DOHH2 (cell line): ENCODE data around the gene PLB1.

Source experiments
- EZH2phosphoT487 ChIP-seq: fragments of 200-600 bp; sonication (generic); IDR thresholded peaks from 2 replicates; pipeline ENCODE4 v1.6.1; 2017; ENCODE audit warnings: borderline replicate concordance, mild to moderate bottlenecking, antibody characterized with exemption, low read length, moderate library complexity, mixed read lengths
- TF ChIP-seq, protein P1 (sequence below): fragments of 200-600 bp; sonication (generic); IDR thresholded peaks from one replicate; pipeline ENCODE4 v1.5.1; 2014; ENCODE audit warnings: antibody characterized with exemption, mild to moderate bottlenecking, low read depth, low read length; ENCODE audit not compliant: poor library complexity, severe bottlenecking

DNA sequence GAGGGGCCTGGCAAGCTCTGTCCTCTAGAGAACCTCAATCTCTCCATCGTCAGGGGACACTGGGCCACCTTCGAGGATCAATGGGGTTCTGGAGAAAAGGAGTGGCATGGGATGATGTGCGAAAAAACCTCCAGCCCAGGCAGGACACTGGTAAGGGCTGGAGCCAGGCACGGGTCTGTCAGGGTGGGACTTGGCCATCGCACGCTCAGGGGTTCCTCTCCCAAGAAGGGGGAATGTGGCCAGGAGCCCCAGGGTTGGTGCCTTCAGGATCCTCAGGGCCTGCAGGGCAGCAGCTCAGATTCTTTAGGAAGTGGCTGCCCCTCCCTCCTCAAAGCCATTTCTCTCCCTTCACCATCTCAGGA is 46.8 kb upstream of the PLB1 start:
- TF ChIP-seq, protein P1, sequence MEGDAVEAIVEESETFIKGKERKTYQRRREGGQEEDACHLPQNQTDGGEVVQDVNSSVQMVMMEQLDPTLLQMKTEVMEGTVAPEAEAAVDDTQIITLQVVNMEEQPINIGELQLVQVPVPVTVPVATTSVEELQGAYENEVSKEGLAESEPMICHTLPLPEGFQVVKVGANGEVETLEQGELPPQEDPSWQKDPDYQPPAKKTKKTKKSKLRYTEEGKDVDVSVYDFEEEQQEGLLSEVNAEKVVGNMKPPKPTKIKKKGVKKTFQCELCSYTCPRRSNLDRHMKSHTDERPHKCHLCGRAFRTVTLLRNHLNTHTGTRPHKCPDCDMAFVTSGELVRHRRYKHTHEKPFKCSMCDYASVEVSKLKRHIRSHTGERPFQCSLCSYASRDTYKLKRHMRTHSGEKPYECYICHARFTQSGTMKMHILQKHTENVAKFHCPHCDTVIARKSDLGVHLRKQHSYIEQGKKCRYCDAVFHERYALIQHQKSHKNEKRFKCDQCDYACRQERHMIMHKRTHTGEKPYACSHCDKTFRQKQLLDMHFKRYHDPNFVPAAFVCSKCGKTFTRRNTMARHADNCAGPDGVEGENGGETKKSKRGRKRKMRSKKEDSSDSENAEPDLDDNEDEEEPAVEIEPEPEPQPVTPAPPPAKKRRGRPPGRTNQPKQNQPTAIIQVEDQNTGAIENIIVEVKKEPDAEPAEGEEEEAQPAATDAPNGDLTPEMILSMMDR, result no peak
- no peak for TF ChIP-seq EZH2phosphoT487
